Measurements from ENCODE around the gene HOXC9.
A peak's percentile ranks its signal among the peaks of the same experiment; 100 is the strongest.

HOXC9 gene

GRCh38 chr12:53996240-53997203 is 3.4 kb upstream of the HOXC9 start:
- no peak for DNase-seq
- intact Hi-C loops (cut with DNase I) = no loop called here

GRCh38 chr12:53997204-53998109 is 2.5 kb upstream of the HOXC9 start:
- intact Hi-C loops (cut with DNase I) = no loop called here
- DNase-seq = no peak

- intact Hi-C loops (cut with DNase I) = no loop called here
- no peak for DNase-seq
Measured at GRCh38 chr12:53998110-53998899, 1.7 kb upstream of the HOXC9 start.

GRCh38 chr12:53998900-53999236 is 1.1 kb upstream of the HOXC9 start:
- intact Hi-C loops (cut with DNase I) = no loop called here
- no peak for DNase-seq

GRCh38 chr12:53999559-54000115 is 324 bp upstream of the HOXC9 start:
- DNase-seq = no peak

GRCh38 chr12:54001283-54002187 is 1.6 kb downstream of the HOXC9 start:
- intact Hi-C loops (cut with DNase I) = loop anchor here (10.0 kb wide), 1 partner anchor 297 kb away; no protein-coding TSS in a partner anchor
- no peak for DNase-seq

More at GRCh38 chr12:53999559-54000115, 324 bp upstream of the HOXC9 start:
- intact Hi-C loops (cut with DNase I) = loop anchor here (10.0 kb wide), 1 partner anchor 295 kb away; no protein-coding TSS in a partner anchor

GRCh38 chr12:54002278-54002914 is 2.4 kb downstream of the HOXC9 start:
- intact Hi-C loops (cut with DNase I) = loop anchor here (10.0 kb wide), 1 partner anchor 298 kb away; no protein-coding TSS in a partner anchor
- no peak for DNase-seq

- intact Hi-C loops (cut with DNase I) = loop anchor here (10.0 kb wide), 1 partner anchor 298 kb away; no protein-coding TSS in a partner anchor
- DNase-seq = no peak
Measured at GRCh38 chr12:54002915-54003389, 3.0 kb downstream of the HOXC9 start.

- DNase-seq = no peak
- intact Hi-C loops (cut with DNase I) = loop anchor here (10.0 kb wide), 1 partner anchor 299 kb away; no protein-coding TSS in a partner anchor
Measured at GRCh38 chr12:54003625-54004024, 3.7 kb downstream of the HOXC9 start.

GRCh38 chr12:54004063-54004840 is 4.3 kb downstream of the HOXC9 start:
- intact Hi-C loops (cut with DNase I) = loop anchor here (10.0 kb wide), 1 partner anchor 299 kb away; no protein-coding TSS in a partner anchor
- no peak for DNase-seq

- intact Hi-C loops (cut with DNase I) = loop anchor here (5.0 to 10.0 kb wide), 2 partner anchors 202 to 300 kb away; no protein-coding TSS in a partner anchor
- DNase-seq = no peak
Measured at GRCh38 chr12:54004841-54005530, 5.0 kb downstream of the HOXC9 start.

- no peak for DNase-seq
- intact Hi-C loops (cut with DNase I) = loop anchor here (5.0 to 10.0 kb wide), 2 partner anchors 202 to 301 kb away; no protein-coding TSS in a partner anchor
Measured at GRCh38 chr12:54005531-54005852, 5.5 kb downstream of the HOXC9 start.

- DNase-seq = peak; percentile 42 to 95 (median 86)
- intact Hi-C loops (cut with DNase I) = loop anchor here (2.0 to 10.0 kb wide), 3 partner anchors 185 to 301 kb away; no protein-coding TSS in a partner anchor
Measured at GRCh38 chr12:54005853-54006558, 6.0 kb downstream of the HOXC9 start.

- intact Hi-C loops (cut with DNase I) = loop anchor here (2.0 to 10.0 kb wide), 3 partner anchors 184 to 302 kb away; no protein-coding TSS in a partner anchor
- no peak for DNase-seq
Measured at GRCh38 chr12:54006559-54007220, 6.7 kb downstream of the HOXC9 start.
